GM18907 (cell line): ENCODE data around the gene RAB12.

ENCODE experiments used
- ATAC-seq: cut with Tn5 transposase; IDR thresholded peaks from one replicate; pipeline ENCODE4 v1.9.1; 2021; ENCODE audit warnings: mild to moderate bottlenecking, moderate library complexity; ENCODE audit not compliant: unreplicated experiment

The RAB12 gene

DNA sequence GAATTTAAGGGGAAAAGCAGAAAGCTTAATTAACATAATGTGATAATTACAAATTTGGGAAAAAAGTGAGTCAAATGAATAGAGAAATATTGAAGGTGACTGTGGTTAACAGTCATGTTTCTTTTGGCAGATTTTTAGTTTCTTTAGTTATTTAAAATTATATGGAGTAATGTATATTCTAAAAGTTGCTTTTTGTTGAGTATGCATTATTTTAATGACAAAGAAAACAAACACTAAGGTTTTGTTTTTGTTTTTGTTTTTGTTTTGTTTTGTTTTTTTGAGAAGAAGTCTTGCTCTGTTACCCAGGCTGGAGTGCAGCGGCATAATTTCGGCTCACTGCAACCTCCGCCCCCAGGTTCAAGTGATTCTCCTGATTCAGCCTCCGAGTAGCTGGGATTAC, 65.8 kb downstream of the RAB12 start:
- ATAC-seq = no peak

DNA sequence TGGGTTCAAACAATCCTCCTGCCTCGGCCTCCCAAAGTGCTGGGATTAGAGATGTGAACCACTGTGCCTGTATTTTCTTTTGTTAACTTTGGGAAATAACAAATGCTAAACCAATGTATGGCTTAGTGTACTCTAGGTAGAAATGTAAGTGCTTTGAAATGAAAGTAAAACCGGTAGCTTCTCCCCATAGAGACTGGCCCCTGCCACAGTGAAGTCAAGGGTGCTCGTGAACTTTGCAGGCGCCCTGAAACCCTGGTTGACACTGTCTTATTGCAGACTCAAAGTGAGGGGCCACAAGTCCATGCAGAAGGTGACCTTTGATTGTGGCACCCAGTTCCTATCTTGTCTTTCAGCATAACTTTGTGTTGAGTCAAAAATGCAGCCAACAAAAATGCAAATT, 72.0 kb downstream of the RAB12 start:
- ATAC-seq = no peak

DNA sequence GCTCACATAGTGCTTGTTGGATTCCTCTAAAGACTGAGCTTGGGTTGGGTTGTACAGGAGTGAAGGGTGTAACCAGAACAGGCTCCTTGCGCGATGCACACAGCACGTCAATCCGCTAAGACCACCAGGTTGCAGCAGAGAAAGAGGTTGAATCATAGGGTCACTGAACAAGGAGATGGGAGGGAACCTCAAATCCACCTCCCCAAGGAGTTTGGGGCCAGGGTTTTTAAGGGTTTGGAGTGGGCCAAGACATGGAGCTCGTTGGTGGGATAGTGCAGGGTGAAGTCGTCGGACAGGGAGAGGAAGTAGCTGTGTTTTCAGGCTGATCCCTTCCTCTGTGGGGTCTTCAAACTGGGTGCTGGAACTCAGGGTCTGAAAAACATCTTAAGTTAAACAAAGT, 75.3 kb downstream of the RAB12 start:
- no peak for ATAC-seq

- ATAC-seq = no peak
These were observed 76.1 kb downstream of the RAB12 start for GRCh38 chr18:8685141-8685913.

DNA sequence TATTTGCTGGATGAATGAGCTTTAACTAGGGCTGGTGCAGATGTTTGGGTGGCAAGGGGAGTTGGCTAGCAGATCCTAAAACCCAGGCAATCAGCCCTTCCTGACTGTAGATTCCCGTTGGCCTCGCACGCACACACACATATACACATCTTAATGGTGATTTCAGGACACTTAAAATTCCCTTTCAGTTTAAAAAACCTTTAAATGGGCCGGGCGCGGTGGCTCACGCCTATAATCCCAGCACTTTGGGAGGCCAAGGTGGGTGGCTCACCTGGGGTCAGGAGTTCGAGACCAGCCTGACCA, 76.6 kb downstream of the RAB12 start:
- ATAC-seq = no peak

- no peak for ATAC-seq
These were observed 77.4 kb downstream of the RAB12 start for GRCh38 chr18:8686611-8687010.

DNA sequence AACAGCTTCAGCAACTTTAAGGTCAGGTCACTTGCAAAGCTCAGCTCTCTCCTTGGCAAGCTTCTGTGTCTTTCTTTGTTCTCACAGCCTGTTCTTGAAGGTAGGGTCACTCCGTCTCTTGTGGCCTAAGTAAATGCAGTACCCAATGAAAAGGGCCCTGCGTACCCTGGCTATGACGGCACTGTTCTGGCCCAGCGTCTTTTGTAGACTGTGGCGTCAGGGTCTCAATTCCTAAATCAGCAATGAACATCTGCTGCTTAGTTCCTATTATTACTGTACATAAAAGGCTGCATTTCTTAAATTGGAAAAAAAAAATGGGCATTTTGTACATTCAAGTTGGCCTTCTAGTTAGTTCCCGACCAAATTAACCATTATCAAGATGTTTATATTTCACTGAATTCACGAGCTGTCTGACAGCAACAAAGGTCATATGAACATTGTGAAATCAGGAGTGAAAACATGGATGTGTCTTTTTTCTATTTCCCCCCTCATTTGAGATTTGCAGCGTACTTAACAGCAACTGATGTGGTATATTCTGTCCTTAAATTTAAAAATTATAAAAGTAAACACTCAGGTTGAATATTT, 79.1 kb downstream of the RAB12 start:
- no peak for ATAC-seq

DNA sequence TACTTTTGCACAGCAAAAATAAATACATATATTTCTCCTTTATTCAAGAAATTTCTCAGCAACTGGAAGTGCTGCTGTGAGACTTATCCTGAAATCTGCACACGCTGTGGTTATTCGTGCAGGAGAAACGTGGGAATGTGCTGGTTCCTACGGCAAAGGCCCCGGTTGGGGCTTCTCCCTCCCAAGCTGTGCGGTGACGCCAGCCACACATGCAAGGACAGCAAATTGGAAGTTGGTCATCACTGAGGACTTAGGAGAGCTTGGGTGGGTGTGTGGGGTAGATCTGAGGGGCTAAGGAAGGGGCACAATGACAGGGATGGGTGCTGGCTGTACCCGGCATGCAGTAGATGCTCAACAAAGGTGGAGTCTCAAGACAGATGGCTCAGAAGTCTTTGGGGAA, 79.6 kb downstream of the RAB12 start:
- no peak for ATAC-seq
